ENCODE data around the gene ARFRP1. TPM values are rescaled to one million over a fixed set of nuclear protein-coding genes. Genes with fewer than 3 reads are reported as not detected.
A peak's percentile ranks its signal among the peaks of the same experiment; 100 is the strongest.

ARFRP1 gene
- total and polyA plus RNA-seq, 2 of the 4 experiments (the other 2 are of a cell fraction) = 25.3 to 36.6 TPM

GRCh38 chr20:63741676-63742380 lies 34.1 kb upstream of the ARFRP1 start:
- Histone ChIP-seq H2AK9ac (replicated peaks; ENCODE audit: low read depth, low read length, poor library complexity) (peak overlapping the region; percentile 83), H4K20me1 (ENCODE audit: insufficient read depth, low read length) (peaks cover 14% of the 10 kb centered on the region), H3K79me1 (ENCODE audit: low read depth in 1 of 2, low read length in 2 of 2) (peaks cover 4 to 9% of the 10 kb centered on the region in 2 experiments; a peak in 2 of 4 replicates), H4K8ac (ENCODE audit: low read depth in 2 of 2, low read length in 2 of 2) (peak overlapping the region; percentile 48 to 57; a peak in 2 of 4 replicates), H3K4me2 (ENCODE audit: low read depth, low read length) (peak overlapping the region; percentile 55), H3K9ac (ENCODE audit: low read depth, low read length) (peak overlapping the region; percentile 52; the same call in 1 of the 2 replicates), H2AFZ (replicated peaks; ENCODE audit: low read length, poor library complexity) (no peak overlapping the region), H3K18ac (ENCODE audit: low read depth, low read length) (no peak overlapping the region; the same call in 1 of the 2 replicates), H2BK120ac (ENCODE audit: low read depth, low read length) (no peak overlapping the region), H2BK15ac (ENCODE audit: low read depth, low read length) (no peak overlapping the region), H3K23ac (ENCODE audit: low read depth, low read length) (peak overlapping the region; percentile 41; the same call in 1 of the 2 replicates), H3K14ac (replicated peaks; ENCODE audit: low read depth, low read length) (peak overlapping the region; percentile 49), H4K91ac (ENCODE audit: insufficient read depth, low read depth, low read length) (peak overlapping the region; percentile 73; the same call in 1 of the 2 replicates), H3K56ac (ENCODE audit: extremely low read depth, insufficient read depth, low read length) (no peak overlapping the region), H3K27ac (ENCODE audit: insufficient read depth, low read length) (peak overlapping the region; percentile 62), H3K9me3 (ENCODE audit: control insufficient read depth, insufficient read depth, low read length) (no peaks in the 10 kb centered on the region), H2AK5ac (ENCODE audit: low read depth, low read length) (peak overlapping the region; percentile 50), H3K4ac (ENCODE audit: low read depth, low read length) (peak overlapping the region; percentile 62), H2BK20ac (ENCODE audit: low read depth, low read length) (no peak overlapping the region), H2BK5ac (ENCODE audit: low read depth, low read length, poor library complexity, severe bottlenecking) (peak overlapping the region; percentile 63), H4K5ac (ENCODE audit: low read depth, low read length) (no peak overlapping the region), H3K27me3 (ENCODE audit: control insufficient read depth, insufficient read depth, low read length) (no peaks in the 10 kb centered on the region), H3K4me1 (ENCODE audit: control insufficient read depth, insufficient read depth, low read length) (peaks cover 10% of the 10 kb centered on the region), H3K36me3 (ENCODE audit: control insufficient read depth, insufficient read depth, low read length) (peaks cover 30% of the 10 kb centered on the region; the same call in 1 of the 2 replicates), H3K9me1 (ENCODE audit: insufficient read depth, low read length) (no peaks in the 10 kb centered on the region), H3K4me3 (ENCODE audit: insufficient read depth, low read depth, low read length) (peak overlapping the region; percentile 16; the same call in 1 of the 2 replicates)
- dilution Hi-C loops (cut with HindIII; ENCODE audit: low sequenced_read_pairs, unreplicated experiment) = no loop called here
- no peak for ATAC-seq (ENCODE audit: low read depth)
- ChIA-PET POLR2A (ENCODE audit: unreplicated experiment) (no interaction called here), CTCF (no interaction called here)
- in situ Hi-C loops (cut with MboI; ENCODE audit: low sequenced_read_pairs) = no loop called here
- intact Hi-C loops (cut with micrococcal nuclease) = no loop called here
- TF ChIP-seq CHD1 (IDR thresholded peaks at IDR 0.05; ENCODE audit: low read depth, low read length) (no peak), BHLHE40 (IDR thresholded peaks at IDR 0.05; ENCODE audit: low read depth, low read length) (no peak), FOS (IDR thresholded peaks at IDR 0.05; ENCODE audit: low read depth, low read length) (no peak), CTCF (conservative IDR thresholded peaks at IDR 0.05; ENCODE audit: low read depth, low read length) (no peak), RCOR1 (IDR thresholded peaks at IDR 0.05; ENCODE audit: insufficient replicate concordance, low read length) (no peak), MAFK (IDR thresholded peaks at IDR 0.05; ENCODE audit: low read depth, low read length) (no peak), POLR2A (IDR thresholded peaks at IDR 0.05; ENCODE audit: low read depth, low read length) (no peak), ELK1 (IDR thresholded peaks at IDR 0.05; ENCODE audit: borderline replicate concordance, low read depth, low read length) (no peak), MXI1 (IDR thresholded peaks at IDR 0.05; ENCODE audit: borderline replicate concordance, low read depth, low read length) (no peak), MAZ (IDR thresholded peaks at IDR 0.05; ENCODE audit: borderline replicate concordance, low read depth, low read length) (no peak), USF2 (IDR thresholded peaks at IDR 0.05; ENCODE audit: low read depth, low read length) (no peak), RAD21 (IDR thresholded peaks at IDR 0.05; ENCODE audit: low read length) (no peak), CEBPB (IDR thresholded peaks at IDR 0.05; ENCODE audit: low read depth, low read length) (no peak)
- no peak for DNase-seq
- BruUV-seq (replicated peaks) = no TSS peak
- WGBS, 2 experiments (ENCODE audit: extremely low coverage in 2 of 2, insufficient read length in 1 of 2) = 92% methylated on average over 2 of the region's 30 CpGs; no CpG with 5 or more reads in 1 of the 2 experiments
